Anterior cingulate cortex (tissue), 58 donors: Measurements from ENCODE around the gene ITK.
A peak's percentile ranks its signal among the peaks of the same experiment; 100 is the strongest.

Experiments
- DNase-seq, 58 donors: peaks; one replicate each; lab custom pipeline; 2025; lab: John Stamatoyannopoulos, UW

Gene ITK

GRCh38 chr5:157270771-157271170 lies 90.1 kb downstream of the ITK start:
- DNase-seq: no peak

GRCh38 chr5:157271740-157272271 lies 91.2 kb downstream of the ITK start:
- DNase-seq: no peak

- DNase-seq: no peak
These were observed 92.5 kb downstream of the ITK start for GRCh38 chr5:157273131-157273556.

- no peak for DNase-seq
These were observed 94.8 kb downstream of the ITK start for GRCh38 chr5:157275403-157275802.

GRCh38 chr5:157278319-157279037 lies 97.8 kb downstream of the ITK start:
- no peak for DNase-seq

- no peak for DNase-seq
These were observed 99.1 kb downstream of the ITK start for GRCh38 chr5:157279605-157280239.

GRCh38 chr5:157280927-157281326 lies 100.3 kb downstream of the ITK start:
- no peak for DNase-seq

- DNase-seq: no peak
These were observed 101.5 kb downstream of the ITK start for GRCh38 chr5:157282150-157282549.

GRCh38 chr5:157283434-157283833 lies 102.8 kb downstream of the ITK start:
- no peak for DNase-seq

- peak in 1 of 58 donors; percentile 17 for DNase-seq
These were observed 104.0 kb downstream of the ITK start for GRCh38 chr5:157284458-157285212.

GRCh38 chr5:157285310-157286035 lies 104.8 kb downstream of the ITK start:
- DNase-seq: peak in 3 of 58 donors; percentile 14 to 29 (median 24)

- DNase-seq: peak in 7 of 58 donors; percentile 10 to 65 (median 30)
These were observed 106.1 kb downstream of the ITK start for GRCh38 chr5:157286761-157287211.

- no peak for DNase-seq
These were observed 107.9 kb downstream of the ITK start for GRCh38 chr5:157288405-157289163.

GRCh38 chr5:157289164-157289819 lies 108.7 kb downstream of the ITK start:
- no peak for DNase-seq

GRCh38 chr5:157290156-157290980 lies 109.7 kb downstream of the ITK start:
- DNase-seq: no peak

- no peak for DNase-seq
These were observed 110.5 kb downstream of the ITK start for GRCh38 chr5:157290981-157291711.

GRCh38 chr5:157292599-157292998 lies 112.0 kb downstream of the ITK start:
- DNase-seq: no peak
